HepG2 (cell line): ENCODE measurements around the gene CLDN14. TPM values are rescaled to one million over a fixed set of nuclear protein-coding genes. Genes with fewer than 3 reads are reported as not detected.

ENCODE experiments used
- NFATC3 ChIP-seq: sonication (generic); formaldehyde crosslinking; IDR thresholded peaks from 2 replicates; pipeline ENCODE4 v1.5.1; 2020; ENCODE audit warnings: mild to moderate bottlenecking, missing genetic modification reagents
- SNAPC4 ChIP-seq: sonication (generic); formaldehyde crosslinking; IDR thresholded peaks from 2 replicates; pipeline ENCODE4 v1.4.0; 2020; ENCODE audit warnings: mild to moderate bottlenecking, missing genetic modification reagents
- THRA ChIP-seq: sonication (generic); formaldehyde crosslinking; IDR thresholded peaks from 2 replicates; pipeline ENCODE4 v1.4.0; 2020; ENCODE audit warnings: missing genetic modification reagents, borderline replicate concordance
- ZMYM4 ChIP-seq: sonication (generic); formaldehyde crosslinking; IDR thresholded peaks from 2 replicates; pipeline ENCODE4 v1.8.1; 2023; ENCODE audit warnings: mild to moderate bottlenecking, missing genetic modification reagents
- ZNF17 ChIP-seq: sonication (generic); formaldehyde crosslinking; IDR thresholded peaks from 2 replicates; pipeline ENCODE4 v1.5.0; 2020; ENCODE audit warnings: mild to moderate bottlenecking, missing genetic modification reagents
- polyA plus RNA-seq, 8 experiments: library from polyadenylated mRNA; depleted of rRNA in 3 of 8; stranded (reverse) in 7 of 8; unstranded in 1 of 8; fragments of >200 nt; fragmentation: Illumina TruSeq in 4 of 8; extraction: Trizol in 4 of 8; gene quantifications; 2 replicates each; pipeline versions ENCODE4 v1.2.1 to v1.2.3, GENCODE V29; 2011 to 2016; ENCODE audit warnings: low read depth in 4 of 8, missing spikeins in 1 of 8, mixed read lengths in 1 of 8; ENCODE audit not compliant: insufficient read depth in 1 of 8
- total RNA-seq, 5 experiments: library from RNA; depleted of rRNA; stranded (reverse); fragments of >200 nt; fragmentation: Illumina TruSeq; extraction: Trizol; gene quantifications; 2 replicates each; pipeline ENCODE4 v1.2.3, GENCODE V29; 2016; ENCODE audit warnings: low read depth in 1 of 5
- TF ChIP-seq, protein P1 (sequence below): sonication (generic); formaldehyde crosslinking; IDR thresholded peaks from 2 replicates; pipeline ENCODE4 v1.4.0; 2020; ENCODE audit warnings: missing genetic modification reagents

CLDN14 gene
- total and polyA plus RNA-seq, 2 of the 13 experiments (the other 11 are each of a cell fraction or from before 2014, with no cell fraction given): 1.1 to 1.4 TPM

DNA sequence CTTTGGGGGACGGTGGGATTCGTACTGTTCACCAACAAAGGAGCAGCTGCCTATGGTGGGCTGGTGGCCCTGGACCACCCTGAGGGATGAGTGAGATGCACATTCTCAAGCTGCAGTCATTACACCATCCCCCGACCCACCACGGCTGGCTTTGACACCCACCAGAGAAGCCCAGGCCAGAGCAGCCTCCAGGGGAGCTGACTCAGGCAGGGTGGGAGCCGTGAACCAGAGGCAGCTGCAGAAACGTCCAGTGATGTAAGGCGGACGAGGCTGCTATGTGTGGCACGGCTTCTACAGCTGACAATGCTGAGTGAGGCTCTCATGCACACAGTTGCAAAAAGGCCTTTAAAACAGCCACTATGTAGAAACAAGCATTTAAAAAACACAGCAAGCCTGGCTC is 54.6 kb downstream of the CLDN14 start (continued):
- TF ChIP-seq SNAPC4 (CRISPR knock-in tag) (no peak), NFATC3 (no peak), ZMYM4 (CRISPR knock-in tag) (no peak), ZNF17 (CRISPR knock-in tag) (no peak), THRA (CRISPR knock-in tag) (no peak)
- TF ChIP-seq, protein P1, sequence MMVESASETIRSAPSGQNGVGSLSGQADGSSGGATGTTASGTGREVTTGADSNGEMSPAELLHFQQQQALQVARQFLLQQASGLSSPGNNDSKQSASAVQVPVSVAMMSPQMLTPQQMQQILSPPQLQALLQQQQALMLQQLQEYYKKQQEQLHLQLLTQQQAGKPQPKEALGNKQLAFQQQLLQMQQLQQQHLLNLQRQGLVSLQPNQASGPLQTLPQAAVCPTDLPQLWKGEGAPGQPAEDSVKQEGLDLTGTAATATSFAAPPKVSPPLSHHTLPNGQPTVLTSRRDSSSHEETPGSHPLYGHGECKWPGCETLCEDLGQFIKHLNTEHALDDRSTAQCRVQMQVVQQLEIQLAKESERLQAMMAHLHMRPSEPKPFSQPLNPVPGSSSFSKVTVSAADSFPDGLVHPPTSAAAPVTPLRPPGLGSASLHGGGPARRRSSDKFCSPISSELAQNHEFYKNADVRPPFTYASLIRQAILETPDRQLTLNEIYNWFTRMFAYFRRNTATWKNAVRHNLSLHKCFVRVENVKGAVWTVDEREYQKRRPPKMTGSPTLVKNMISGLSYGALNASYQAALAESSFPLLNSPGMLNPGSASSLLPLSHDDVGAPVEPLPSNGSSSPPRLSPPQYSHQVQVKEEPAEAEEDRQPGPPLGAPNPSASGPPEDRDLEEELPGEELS (CRISPR knock-in tag): no peak
- TF ChIP-seq, all 625 proteins: peak for 0
